Cardiac muscle cell (in vitro differentiated cells and primary cell): ENCODE data around the gene ERG. TPM values are rescaled to one million over a fixed set of nuclear protein-coding genes. Genes with fewer than 3 reads are reported as not detected.
A peak's percentile ranks its signal among the peaks of the same experiment; 100 is the strongest.

Experiments
- DNase-seq, 2 donors: peaks; one replicate each; pipeline versions ENCODE4 v3.0.0 to v3.0.0-alpha.2; 2010 to 2017; ENCODE audit warnings: low read depth in 1 of 2, low spot score in 1 of 2
- H3K27ac ChIP-seq: fragments of 200-600 bp; sonication (generic); 2 replicates; pipeline ENCODE4 v1.5.1; 2016
- H3K27me3 ChIP-seq: fragments of 200-600 bp; sonication (generic); 2 replicates; pipeline ENCODE4 v1.6.0; 2016; ENCODE audit warnings: control low read depth
- H3K36me3 ChIP-seq: fragments of 200-600 bp; sonication (generic); 2 replicates; pipeline ENCODE4 v1.5.1; 2016; ENCODE audit warnings: control low read depth
- H3K4me1 ChIP-seq: fragments of 200-600 bp; sonication (generic); 2 replicates; pipeline ENCODE4 v1.8.1; 2017; ENCODE audit warnings: low read depth, mild to moderate bottlenecking, mixed run types
- H3K4me3 ChIP-seq: fragments of 200-600 bp; sonication (generic); 2 replicates; pipeline ENCODE4 v1.5.1; 2016; ENCODE audit warnings: mild to moderate bottlenecking
- H3K9me3 ChIP-seq: fragments of 200-600 bp; sonication (generic); 2 replicates; pipeline ENCODE4 v1.5.1; 2017; ENCODE audit warnings: low read depth, mild to moderate bottlenecking, control low read depth
- polyA plus RNA-seq: library from polyadenylated mRNA; unstranded; fragments of >200 nt; fragmentation: Nextera tagmentation; extraction: Ambion mirVana; gene quantifications from 2 replicates; pipeline ENCODE4 v1.2.1, GENCODE V29; 2016
- total RNA-seq: library from RNA; depleted of rRNA; stranded (reverse); fragments of >200 nt; gene quantifications from 2 replicates; pipeline ENCODE4 v1.2.3, GENCODE V29; 2016
- TF ChIP-seq, protein P1 (sequence below): IDR thresholded peaks from 2 replicates; pipeline ENCODE4 v1.5.1; 2012; ENCODE audit warnings: low read depth, mild to moderate bottlenecking, low read length

Gene ERG, protein sequence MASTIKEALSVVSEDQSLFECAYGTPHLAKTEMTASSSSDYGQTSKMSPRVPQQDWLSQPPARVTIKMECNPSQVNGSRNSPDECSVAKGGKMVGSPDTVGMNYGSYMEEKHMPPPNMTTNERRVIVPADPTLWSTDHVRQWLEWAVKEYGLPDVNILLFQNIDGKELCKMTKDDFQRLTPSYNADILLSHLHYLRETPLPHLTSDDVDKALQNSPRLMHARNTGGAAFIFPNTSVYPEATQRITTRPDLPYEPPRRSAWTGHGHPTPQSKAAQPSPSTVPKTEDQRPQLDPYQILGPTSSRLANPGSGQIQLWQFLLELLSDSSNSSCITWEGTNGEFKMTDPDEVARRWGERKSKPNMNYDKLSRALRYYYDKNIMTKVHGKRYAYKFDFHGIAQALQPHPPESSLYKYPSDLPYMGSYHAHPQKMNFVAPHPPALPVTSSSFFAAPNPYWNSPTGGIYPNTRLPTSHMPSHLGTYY
- total RNA-seq (1.5 TPM in 1 of 2 replicates, not detected in the other), polyA plus RNA-seq (0.94 TPM in 1 of 2 replicates, not detected in the other)

DNA sequence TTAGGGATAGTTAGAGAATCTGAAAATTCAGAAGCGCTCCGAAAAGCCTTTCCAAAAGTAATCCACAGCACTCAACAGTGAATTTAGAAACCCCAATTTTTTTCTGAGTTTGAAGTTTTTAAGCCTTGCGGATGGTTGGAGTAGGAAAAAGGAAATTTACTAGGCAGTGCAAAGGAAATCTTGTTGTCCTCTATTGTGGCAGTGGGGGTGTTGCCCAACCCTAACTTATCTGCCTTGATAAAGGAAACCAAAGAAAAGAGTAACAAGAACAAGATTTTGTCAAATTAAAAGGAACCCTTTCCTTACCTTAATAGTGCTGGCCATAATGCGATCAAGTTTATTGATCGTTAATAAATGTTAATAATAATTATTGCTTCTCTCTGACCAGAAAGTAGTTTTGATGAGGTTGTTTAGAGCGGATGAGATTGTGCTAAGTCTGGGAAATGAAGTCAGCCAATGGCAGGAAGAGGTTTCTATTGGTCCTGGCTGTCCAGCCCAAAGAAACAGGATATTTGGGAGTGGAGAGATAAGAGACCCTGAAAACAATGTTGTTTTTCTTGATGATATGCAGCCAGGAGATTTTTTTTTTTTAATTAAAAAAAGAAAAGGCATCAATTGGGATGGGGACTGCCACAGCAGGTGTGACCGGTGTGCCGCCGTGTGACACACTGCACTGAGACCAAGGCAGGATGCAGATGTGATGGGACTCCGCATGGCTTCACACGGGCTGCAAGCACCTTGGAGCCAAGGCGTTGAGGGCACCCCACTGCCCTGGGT lies at the start of gene ERG:
ERG (minus strand) TSS at position 421 of the 777 bp plus-strand sequence; CDS start at position 324, 97 bp downstream.
- Histone ChIP-seq H3K36me3 (no peaks in the 10 kb centered on the region), H3K27ac (no peak within 1 kb of the TSS), H3K4me1 (no peaks in the 10 kb centered on the region), H3K4me3 (no peak within 1 kb of the TSS), H3K9me3 (no peaks in the 10 kb centered on the region), H3K27me3 (no peaks in the 10 kb centered on the region)
- DNase-seq: peak in 1 of 2 donors; percentile 19
- TF ChIP-seq, protein P1, sequence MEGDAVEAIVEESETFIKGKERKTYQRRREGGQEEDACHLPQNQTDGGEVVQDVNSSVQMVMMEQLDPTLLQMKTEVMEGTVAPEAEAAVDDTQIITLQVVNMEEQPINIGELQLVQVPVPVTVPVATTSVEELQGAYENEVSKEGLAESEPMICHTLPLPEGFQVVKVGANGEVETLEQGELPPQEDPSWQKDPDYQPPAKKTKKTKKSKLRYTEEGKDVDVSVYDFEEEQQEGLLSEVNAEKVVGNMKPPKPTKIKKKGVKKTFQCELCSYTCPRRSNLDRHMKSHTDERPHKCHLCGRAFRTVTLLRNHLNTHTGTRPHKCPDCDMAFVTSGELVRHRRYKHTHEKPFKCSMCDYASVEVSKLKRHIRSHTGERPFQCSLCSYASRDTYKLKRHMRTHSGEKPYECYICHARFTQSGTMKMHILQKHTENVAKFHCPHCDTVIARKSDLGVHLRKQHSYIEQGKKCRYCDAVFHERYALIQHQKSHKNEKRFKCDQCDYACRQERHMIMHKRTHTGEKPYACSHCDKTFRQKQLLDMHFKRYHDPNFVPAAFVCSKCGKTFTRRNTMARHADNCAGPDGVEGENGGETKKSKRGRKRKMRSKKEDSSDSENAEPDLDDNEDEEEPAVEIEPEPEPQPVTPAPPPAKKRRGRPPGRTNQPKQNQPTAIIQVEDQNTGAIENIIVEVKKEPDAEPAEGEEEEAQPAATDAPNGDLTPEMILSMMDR: no peak

DNA sequence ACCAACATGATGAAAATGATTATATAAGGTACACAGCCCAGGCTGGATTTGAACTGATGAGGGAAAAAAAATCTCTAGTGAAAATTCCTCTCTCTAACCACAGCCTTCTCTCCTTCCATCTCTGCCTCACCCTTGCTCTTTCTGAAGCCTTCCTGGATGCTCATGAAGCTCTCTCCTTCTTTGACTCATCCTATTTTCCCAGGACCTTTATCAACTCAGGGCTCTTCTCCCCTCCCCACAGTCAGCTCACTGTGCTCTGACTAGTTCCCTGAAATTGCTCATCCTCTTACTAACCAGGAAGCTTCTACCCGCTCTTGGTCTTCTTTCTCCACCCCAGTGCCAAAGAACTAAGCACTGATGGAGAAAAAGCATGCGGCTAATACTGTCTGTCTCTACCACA lies 46.4 kb upstream of the ERG start:
- DNase-seq: no peak
- no peak overlapping the region for H3K27ac ChIP-seq

DNA sequence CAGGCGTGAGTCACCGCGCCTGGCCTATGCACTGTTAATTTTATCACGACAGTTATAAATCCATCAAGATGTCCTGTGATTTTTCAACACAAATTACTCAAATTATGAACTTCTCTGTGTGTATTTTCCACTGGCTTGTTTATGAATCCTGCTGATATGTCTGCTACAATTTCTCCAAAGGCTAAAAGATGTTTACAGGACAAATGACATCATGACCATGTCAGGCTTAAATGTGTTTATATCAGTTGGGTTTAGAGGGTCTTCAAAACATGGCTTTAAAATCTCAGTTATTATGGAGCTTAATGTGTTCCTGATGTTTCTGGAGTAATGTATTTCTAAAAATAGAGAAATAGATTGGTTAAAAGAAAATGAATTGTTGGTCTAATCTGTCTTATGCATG lies 44.0 kb upstream of the ERG start:
- Histone ChIP-seq H3K4me3 (no peak overlapping the region), H3K4me1 (no peaks in the 10 kb centered on the region), H3K27me3 (no peaks in the 10 kb centered on the region), H3K27ac (no peak overlapping the region), H3K36me3 (no peaks in the 10 kb centered on the region), H3K9me3 (no peaks in the 10 kb centered on the region)
- TF ChIP-seq, protein P1: no peak
- no peak for DNase-seq

More for the DNA sequence above, 46.4 kb upstream of the ERG start:
- H3K27me3 ChIP-seq: no peaks in the 10 kb centered on the region
- no peaks in the 10 kb centered on the region for H3K9me3 ChIP-seq
- H3K4me1 ChIP-seq: no peaks in the 10 kb centered on the region
- no peaks in the 10 kb centered on the region for H3K36me3 ChIP-seq
- H3K4me3 ChIP-seq: no peak overlapping the region
- TF ChIP-seq, protein P1: no peak

DNA sequence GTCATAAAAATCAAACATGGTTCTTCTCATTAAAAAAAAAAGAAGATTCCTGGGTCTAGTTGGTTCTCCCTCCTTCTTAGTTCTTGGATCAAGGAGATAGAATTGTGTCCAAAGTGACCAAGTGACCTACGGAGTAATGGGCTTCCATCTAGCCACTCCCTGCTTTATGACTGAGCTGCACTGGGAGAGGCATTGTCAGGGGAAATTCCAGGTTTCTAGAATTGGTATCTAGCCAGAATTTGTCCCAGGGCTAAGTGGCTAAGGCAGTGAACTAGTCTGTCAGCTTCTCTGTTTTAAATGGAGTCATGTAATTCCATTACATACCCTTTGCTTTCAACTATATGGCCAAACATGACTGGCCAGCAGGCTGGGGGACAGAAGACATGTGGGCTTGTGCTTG lies 40.1 kb upstream of the ERG start:
- Histone ChIP-seq H3K27me3 (peaks cover 3% of the 10 kb centered on the region), H3K4me3 (no peak overlapping the region), H3K27ac (no peak overlapping the region), H3K4me1 (no peaks in the 10 kb centered on the region), H3K9me3 (no peaks in the 10 kb centered on the region), H3K36me3 (no peaks in the 10 kb centered on the region)
- TF ChIP-seq, protein P1: no peak
- no peak for DNase-seq

DNA sequence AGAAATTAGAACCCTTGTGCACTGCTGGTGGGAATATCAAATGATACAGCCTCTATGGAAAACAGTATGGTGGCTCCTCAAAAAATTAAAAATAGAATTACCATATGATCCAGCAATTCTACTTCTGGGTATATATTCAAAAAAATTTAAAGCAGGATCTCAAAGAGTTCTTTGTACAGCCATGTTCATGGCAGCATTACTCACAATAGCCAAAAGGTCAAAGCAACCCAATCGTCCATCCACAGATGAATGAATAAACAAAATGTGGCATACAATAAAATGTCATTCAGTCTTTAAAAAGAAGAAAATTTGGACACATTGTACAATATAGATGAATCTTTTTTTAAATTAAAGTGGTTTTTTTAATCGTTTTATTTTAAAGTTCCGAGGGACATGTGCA lies 36.3 kb upstream of the ERG start:
- no peak overlapping the region for H3K4me3 ChIP-seq
- TF ChIP-seq, protein P1: no peak
- no peaks in the 10 kb centered on the region for H3K9me3 ChIP-seq
- no peak overlapping the region for H3K27ac ChIP-seq
- DNase-seq: no peak
- peaks cover 3% of the 10 kb centered on the region for H3K27me3 ChIP-seq
- H3K36me3 ChIP-seq: no peaks in the 10 kb centered on the region
- H3K4me1 ChIP-seq: no peaks in the 10 kb centered on the region
